Gastrocnemius medialis (tissue), 4 donors: ENCODE results near the gene MN1. TPM values are rescaled to one million over a fixed set of nuclear protein-coding genes. Genes with fewer than 3 reads are reported as not detected.

ENCODE experiments used
- ATAC-seq, 2 donors: fragments of 150-250 bp; one replicate each; pipeline ENCODE4 v1.9.1; 2016
- DNase-seq, 2 donors: peaks; one replicate each; pipeline ENCODE4 v3.0.0-alpha.2; 2019
- H3K27ac ChIP-seq, 4 donors: fragments of 200-600 bp; sonication (generic); 1 replicate in 1 of 4; 2 replicates in 3 of 4; pipeline ENCODE4 v1.5.1; 2016 to 2018; ENCODE audit warnings: mild to moderate bottlenecking in 2 of 4, moderate library complexity in 1 of 4
- H3K27me3 ChIP-seq, 3 donors: fragments of 200-600 bp; sonication (generic) in 2 of 3; 1 replicate in 1 of 3; 2 replicates in 2 of 3; pipeline versions ENCODE4 v1.5.1 to v1.6.0; 2016 to 2019; ENCODE audit warnings: mild to moderate bottlenecking in 1 of 3, moderate library complexity in 1 of 3
- H3K36me3 ChIP-seq, 2 donors: fragments of 200-600 bp; sonication (generic) in 1 of 2; one replicate each; pipeline ENCODE4 v1.5.1; 2017 to 2018
- H3K4me1 ChIP-seq, 2 donors: fragments of 200-600 bp; sonication (generic) in 1 of 2; one replicate each; pipeline ENCODE4 v1.5.1; 2016 to 2017; ENCODE audit warnings: mild to moderate bottlenecking in 2 of 2
- H3K4me3 ChIP-seq, 4 donors: fragments of 200-600 bp; sonication (generic) in 3 of 4; 1 replicate in 1 of 4; 2 replicates in 3 of 4; pipeline ENCODE4 v1.5.1; 2016 to 2019; ENCODE audit warnings: mild to moderate bottlenecking in 2 of 4
- H3K9me3 ChIP-seq, 3 donors: fragments of 200-600 bp; sonication (generic) in 2 of 3; 1 replicate in 1 of 3; 2 replicates in 2 of 3; pipeline ENCODE4 v1.5.1; 2016 to 2019
- CTCF ChIP-seq, 5 experiments: fragments of 450-650 bp in 3 of 5; fragments of 200-600 bp in 2 of 5; sonication (generic) in 2 of 5; IDR thresholded peaks in 4 of 5; conservative IDR thresholded peaks in 1 of 5; 1 replicate in 4 of 5; 2 replicates in 1 of 5; pipeline ENCODE4 v1.5.1; 2016 to 2019; ENCODE audit warnings: antibody characterized with exemption in 5 of 5, mild to moderate bottlenecking in 3 of 5, moderate library complexity in 3 of 5
- POLR2A ChIP-seq, 2 donors: fragments of 450-650 bp; IDR thresholded peaks; one replicate each; pipeline ENCODE4 v1.6.1; 2017; ENCODE audit warnings: antibody characterized with exemption in 2 of 2, mild to moderate bottlenecking in 2 of 2, moderate library complexity in 2 of 2
- in situ Hi-C, 4 donors: fragments of 200-750 bp; cut with MboI; loops; one replicate each; pipeline versions ENCODE4 v1.15.0 to v1.8.0; 2017; ENCODE audit warnings: low sequenced_read_pairs in 4 of 4
- intact Hi-C: fragments of 100-400 bp; cut with DNase I; formaldehyde crosslinking; loops from one replicate; pipeline ENCODE4 v1.15.1; 2023; ENCODE audit warnings: low total_unique reads
- total RNA-seq, 4 donors: library from RNA; depleted of rRNA; stranded (reverse); fragments of >200 nt; gene quantifications; one replicate each; pipeline versions ENCODE4 v1.1.0 to v1.2.3, GENCODE V29; 2016

The MN1 gene
- total RNA-seq, 4 donors from 2014 or later: 8.8 to 40.0 (median 36.6) TPM

GRCh38 chr22:27768027-27768653 is 33.4 kb downstream of the MN1 start:
- DNase-seq (no peak), ATAC-seq (no peak)
- TF ChIP-seq CTCF (IDR thresholded peaks at IDR 0.05 in 4 of 5, conservative IDR thresholded peaks at IDR 0.05 in 1 of 5) (no peak), POLR2A (IDR thresholded peaks at IDR 0.05) (no peak)
- in situ Hi-C loops: no loop called here
- Histone ChIP-seq H3K9me3 (no peaks in the 10 kb centered on the region), H3K4me3 (no peak overlapping the region), H3K27ac (peak overlapping the region in 1 of 4 donors; percentile 48), H3K4me1 (peaks cover 7 to 19% of the 10 kb centered on the region in 2 donors), H3K36me3 (no peaks in the 10 kb centered on the region), H3K27me3 (no peaks in the 10 kb centered on the region)
- intact Hi-C loops: no loop called here

- no peaks in the 10 kb centered on the region for H3K36me3 ChIP-seq
- no peaks in the 10 kb centered on the region for H3K9me3 ChIP-seq
- H3K4me1 ChIP-seq: peaks cover 7 to 27% of the 10 kb centered on the region in 2 donors
- no peak overlapping the region for H3K4me3 ChIP-seq
- peak overlapping the region; percentile 11 to 48 (median 24) for H3K27ac ChIP-seq
- ATAC-seq (no peak), DNase-seq (no peak)
- TF ChIP-seq CTCF (IDR thresholded peaks at IDR 0.05 in 4 of 5, conservative IDR thresholded peaks at IDR 0.05 in 1 of 5): no peak
- no peak for TF ChIP-seq POLR2A (IDR thresholded peaks at IDR 0.05)
- no peaks in the 10 kb centered on the region for H3K27me3 ChIP-seq
- in situ Hi-C loops (no loop called here), intact Hi-C loops (no loop called here)
These were observed 34.9 kb downstream of the MN1 start for GRCh38 chr22:27766679-27767078.

GRCh38 chr22:27765706-27766291 is 35.8 kb downstream of the MN1 start:
- Histone ChIP-seq H3K9me3 (no peaks in the 10 kb centered on the region), H3K4me3 (no peak overlapping the region), H3K27ac (peak overlapping the region in 3 of 4 donors; percentile 11 to 48 (median 41)), H3K36me3 (no peaks in the 10 kb centered on the region), H3K4me1 (peaks cover 7 to 27% of the 10 kb centered on the region in 2 donors), H3K27me3 (no peaks in the 10 kb centered on the region)
- in situ Hi-C loops: no loop called here
- no peak for DNase-seq
- TF ChIP-seq POLR2A (IDR thresholded peaks at IDR 0.05): no peak
- TF ChIP-seq CTCF (IDR thresholded peaks at IDR 0.05 in 4 of 5, conservative IDR thresholded peaks at IDR 0.05 in 1 of 5): no peak
- ATAC-seq: no peak
- intact Hi-C loops: no loop called here

- peaks cover 4 to 21% of the 10 kb centered on the region in 2 donors for H3K4me1 ChIP-seq
- H3K4me3 ChIP-seq: no peak overlapping the region
- intact Hi-C loops (no loop called here), in situ Hi-C loops (no loop called here)
- ATAC-seq (no peak), DNase-seq (no peak)
- peak overlapping the region in 2 of 4 donors; percentile 6 to 29 for H3K27ac ChIP-seq
- TF ChIP-seq CTCF (IDR thresholded peaks at IDR 0.05 in 4 of 5, conservative IDR thresholded peaks at IDR 0.05 in 1 of 5) (no peak), POLR2A (IDR thresholded peaks at IDR 0.05) (no peak)
- H3K36me3 ChIP-seq: no peaks in the 10 kb centered on the region
- no peaks in the 10 kb centered on the region for H3K27me3 ChIP-seq
- no peaks in the 10 kb centered on the region for H3K9me3 ChIP-seq
These were observed 36.8 kb downstream of the MN1 start for GRCh38 chr22:27764722-27765236.
